Measurements from ENCODE around the gene ITIH6. TPM values are rescaled to one million over a fixed set of nuclear protein-coding genes. Genes with fewer than 3 reads are reported as not detected.

Gene ITIH6
- total and polyA plus RNA-seq, 2 experiments from 2014 or later, result not detected

GRCh38 chrX:54838583-54838982 lies 40.5 kb upstream of the ITIH6 start:
- no peak for DNase-seq
- Histone ChIP-seq H4K20me1 (ENCODE audit: insufficient read depth) (no peaks in the 10 kb centered on the region), H3K27me3 (replicated peaks; ENCODE audit: insufficient read depth) (no peaks in the 10 kb centered on the region), H3K9me3 (ENCODE audit: low read depth) (no peaks in the 10 kb centered on the region), H3K36me3 (ENCODE audit: low read depth) (no peaks in the 10 kb centered on the region), H2AFZ (no peak overlapping the region), H3K4me1 (ENCODE audit: insufficient read depth) (no peaks in the 10 kb centered on the region), H3K4me3 (no peak overlapping the region), H3K4me2 (ENCODE audit: unreplicated experiment) (no peak overlapping the region), H3K27ac (no peak overlapping the region), H3K9ac (no peak overlapping the region), H3F3A (ENCODE audit: insufficient read depth) (no peaks in the 10 kb centered on the region), H3K79me2 (ENCODE audit: insufficient read depth) (no peaks in the 10 kb centered on the region), H3K9me2 (ENCODE audit: insufficient read depth) (no peaks in the 10 kb centered on the region)
- in situ Hi-C loops (cut with MboI), result no loop called here
- 40 to 41% methylated on average over 2 to 3 of the region's 3 CpGs for WGBS, 2 experiments (ENCODE audit: low coverage in 1 of 2, low lambda C conversion rate in 2 of 2, missing lambda C conversion rate in 2 of 2)
- TF ChIP-seq EZH2 (IDR thresholded peaks at IDR 0.05; ENCODE audit: insufficient read depth, poor library complexity, severe bottlenecking) (no peak), EZH2phosphoT487 (IDR thresholded peaks at IDR 0.05; ENCODE audit: insufficient read depth, low read depth) (no peak)

- 65 to 67% methylated on average over 4 of the region's 4 CpGs for WGBS, 2 experiments (ENCODE audit: low coverage in 1 of 2, low lambda C conversion rate in 2 of 2, missing lambda C conversion rate in 2 of 2)
- H3K4me1 ChIP-seq (ENCODE audit: insufficient read depth), result no peaks in the 10 kb centered on the region
- no peaks in the 10 kb centered on the region for H3F3A ChIP-seq (ENCODE audit: insufficient read depth)
- no peaks in the 10 kb centered on the region for H3K9me3 ChIP-seq (ENCODE audit: low read depth)
- no peaks in the 10 kb centered on the region for H3K27me3 ChIP-seq (replicated peaks; ENCODE audit: insufficient read depth)
- no peak for DNase-seq
- H4K20me1 ChIP-seq (ENCODE audit: insufficient read depth), result no peaks in the 10 kb centered on the region
- no peak overlapping the region for H3K4me2 ChIP-seq (ENCODE audit: unreplicated experiment)
- no peaks in the 10 kb centered on the region for H3K9me2 ChIP-seq (ENCODE audit: insufficient read depth)
- H3K4me3 ChIP-seq, result no peak overlapping the region
- H3K36me3 ChIP-seq (ENCODE audit: low read depth), result no peaks in the 10 kb centered on the region
- TF ChIP-seq EZH2phosphoT487 (IDR thresholded peaks at IDR 0.05; ENCODE audit: insufficient read depth, low read depth) (no peak), EZH2 (IDR thresholded peaks at IDR 0.05; ENCODE audit: insufficient read depth, poor library complexity, severe bottlenecking) (no peak)
- H3K27ac ChIP-seq, result no peak overlapping the region
- in situ Hi-C loops (cut with MboI), result no loop called here
- H3K9ac ChIP-seq, result no peak overlapping the region
- no peak overlapping the region for H2AFZ ChIP-seq
- H3K79me2 ChIP-seq (ENCODE audit: insufficient read depth), result no peaks in the 10 kb centered on the region
Observed at GRCh38 chrX:54826598-54826997, 28.5 kb upstream of the ITIH6 start.

GRCh38 chrX:54825716-54826438 lies 27.8 kb upstream of the ITIH6 start:
- H3K9me3 ChIP-seq (ENCODE audit: low read depth), result no peaks in the 10 kb centered on the region

GRCh38 chrX:54824722-54825121 lies 26.7 kb upstream of the ITIH6 start:
- in situ Hi-C loops (cut with MboI), result no loop called here
- no peaks in the 10 kb centered on the region for H3K27me3 ChIP-seq (replicated peaks; ENCODE audit: insufficient read depth)
- no peaks in the 10 kb centered on the region for H3K36me3 ChIP-seq (ENCODE audit: low read depth)
- H3K79me2 ChIP-seq (ENCODE audit: insufficient read depth), result no peaks in the 10 kb centered on the region
- no peak overlapping the region for H3K9ac ChIP-seq
- DNase-seq, result no peak
- H4K20me1 ChIP-seq (ENCODE audit: insufficient read depth), result no peaks in the 10 kb centered on the region
- H3K9me2 ChIP-seq (ENCODE audit: insufficient read depth), result no peaks in the 10 kb centered on the region
- H3K4me2 ChIP-seq (ENCODE audit: unreplicated experiment), result no peak overlapping the region
- H3K27ac ChIP-seq, result no peak overlapping the region
- H3K4me3 ChIP-seq, result no peak overlapping the region
- H3K9me3 ChIP-seq (ENCODE audit: low read depth), result no peaks in the 10 kb centered on the region
- 80 to 87% methylated on average over 8 of the region's 8 CpGs for WGBS, 2 experiments (ENCODE audit: low coverage in 1 of 2, low lambda C conversion rate in 2 of 2, missing lambda C conversion rate in 2 of 2)
- TF ChIP-seq EZH2 (IDR thresholded peaks at IDR 0.05; ENCODE audit: insufficient read depth, poor library complexity, severe bottlenecking) (no peak), EZH2phosphoT487 (IDR thresholded peaks at IDR 0.05; ENCODE audit: insufficient read depth, low read depth) (no peak)
- H3F3A ChIP-seq (ENCODE audit: insufficient read depth), result no peaks in the 10 kb centered on the region
- H3K4me1 ChIP-seq (ENCODE audit: insufficient read depth), result no peaks in the 10 kb centered on the region
- H2AFZ ChIP-seq, result no peak overlapping the region

More at GRCh38 chrX:54825716-54826438, 27.8 kb upstream of the ITIH6 start:
- H3K79me2 ChIP-seq (ENCODE audit: insufficient read depth), result no peaks in the 10 kb centered on the region
- H3K9ac ChIP-seq, result no peak overlapping the region
- H3K27me3 ChIP-seq (replicated peaks; ENCODE audit: insufficient read depth), result no peaks in the 10 kb centered on the region
- no peaks in the 10 kb centered on the region for H3F3A ChIP-seq (ENCODE audit: insufficient read depth)
- H3K9me2 ChIP-seq (ENCODE audit: insufficient read depth), result no peaks in the 10 kb centered on the region
- H3K4me1 ChIP-seq (ENCODE audit: insufficient read depth), result no peaks in the 10 kb centered on the region
- H4K20me1 ChIP-seq (ENCODE audit: insufficient read depth), result no peaks in the 10 kb centered on the region
- H3K4me3 ChIP-seq, result no peak overlapping the region
- no peak overlapping the region for H3K4me2 ChIP-seq (ENCODE audit: unreplicated experiment)
- in situ Hi-C loops (cut with MboI), result no loop called here
- TF ChIP-seq EZH2phosphoT487 (IDR thresholded peaks at IDR 0.05; ENCODE audit: insufficient read depth, low read depth) (no peak), EZH2 (IDR thresholded peaks at IDR 0.05; ENCODE audit: insufficient read depth, poor library complexity, severe bottlenecking) (no peak)
- WGBS, 2 experiments (ENCODE audit: low coverage in 1 of 2, low lambda C conversion rate in 2 of 2, missing lambda C conversion rate in 2 of 2), result 35 to 49% methylated on average over 7 to 8 of the region's 8 CpGs
- H2AFZ ChIP-seq, result no peak overlapping the region
- H3K27ac ChIP-seq, result no peak overlapping the region
- H3K36me3 ChIP-seq (ENCODE audit: low read depth), result no peaks in the 10 kb centered on the region
- DNase-seq, result peak; percentile 26
